MM.1S (cell line): ENCODE data around the gene TGFB1.

Experiments
- DNase-seq: peaks from one replicate; pipeline ENCODE4 v3.0.0-alpha.2; 2015
- H2AFZ ChIP-seq: fragments of 300-600 bp; sonication (generic); 2 replicates; pipeline ENCODE4 v1.6.0; 2016; ENCODE audit warnings: antibody characterized with exemption, low read length
- H3F3A ChIP-seq: fragments of 300-600 bp; sonication (generic); 2 replicates; pipeline ENCODE4 v1.6.1; 2016; ENCODE audit warnings: mild to moderate bottlenecking, antibody characterized with exemption, low read length, moderate library complexity, mixed read lengths; ENCODE audit not compliant: insufficient read depth
- H3K27ac ChIP-seq: fragments of 300-600 bp; sonication (generic); 2 replicates; pipeline ENCODE4 v1.5.1; 2016; ENCODE audit warnings: mild to moderate bottlenecking, low read length
- H3K27me3 ChIP-seq: fragments of 300-600 bp; sonication (generic); replicated peaks from 2 replicates; pipeline ENCODE4 v1.6.0; 2016; ENCODE audit warnings: low read length; ENCODE audit not compliant: insufficient read depth
- H3K36me3 ChIP-seq: fragments of 300-600 bp; sonication (generic); replicated peaks from 2 replicates; pipeline ENCODE4 v1.6.1; 2016; ENCODE audit warnings: mild to moderate bottlenecking, low read length, mixed read lengths; ENCODE audit not compliant: insufficient read depth
- H3K4me1 ChIP-seq: fragments of 300-600 bp; sonication (generic); 2 replicates; pipeline ENCODE4 v1.6.1; 2016; ENCODE audit warnings: low read length, mixed read lengths
- H3K4me2 ChIP-seq: fragments of 300-600 bp; sonication (generic); 2 replicates; pipeline ENCODE4 v1.6.0; 2016; ENCODE audit warnings: low read depth, low read length
- H3K4me3 ChIP-seq: fragments of 300-600 bp; sonication (generic); 2 replicates; pipeline ENCODE4 v1.5.1; 2016; ENCODE audit warnings: low read length, mixed read lengths
- H3K79me2 ChIP-seq: fragments of 300-600 bp; sonication (generic); 2 replicates; pipeline ENCODE4 v1.6.1; 2016; ENCODE audit warnings: mixed run types, low read length, mixed read lengths
- H3K9ac ChIP-seq: fragments of 300-600 bp; sonication (generic); 2 replicates; pipeline ENCODE4 v1.6.1; 2016; ENCODE audit warnings: low read length, mixed read lengths
- H3K9me2 ChIP-seq: fragments of 300-600 bp; sonication (generic); replicated peaks from 2 replicates; pipeline ENCODE4 v1.6.1; 2016; ENCODE audit warnings: mild to moderate bottlenecking, low read length, mixed read lengths; ENCODE audit not compliant: insufficient read depth
- H3K9me3 ChIP-seq: fragments of 300-600 bp; sonication (generic); replicated peaks from 2 replicates; pipeline ENCODE4 v1.6.1; 2016; ENCODE audit warnings: mild to moderate bottlenecking, low read length, mixed read lengths; ENCODE audit not compliant: insufficient read depth
- H4K20me1 ChIP-seq: fragments of 300-600 bp; sonication (generic); 2 replicates; pipeline ENCODE4 v1.6.1; 2016; ENCODE audit warnings: mild to moderate bottlenecking, low read length, moderate library complexity, mixed read lengths; ENCODE audit not compliant: insufficient read depth
- CTCF ChIP-seq: fragments of 300-600 bp; sonication (generic); IDR thresholded peaks from 2 replicates; pipeline ENCODE4 v1.5.1; 2016; ENCODE audit warnings: antibody characterized with exemption, low read length, mixed read lengths
- EZH2 ChIP-seq: fragments of 300-600 bp; sonication (generic); optimal IDR thresholded peaks from 2 replicates; pipeline ENCODE3; 2017; ENCODE audit warnings: low read depth, mild to moderate bottlenecking, antibody characterized with exemption, low read length, mixed read lengths
- EZH2phosphoT487 ChIP-seq: fragments of 300-600 bp; sonication (generic); IDR thresholded peaks from 2 replicates; pipeline ENCODE4 v1.6.1; 2018; ENCODE audit warnings: antibody characterized with exemption, low read length

Gene TGFB1

GRCh38 chr19:41335467-41335866 lies 18.3 kb downstream of the TGFB1 start:
- Histone ChIP-seq H3K9me3 (no peaks in the 10 kb centered on the region), H3K79me2 (no peaks in the 10 kb centered on the region), H3K9me2 (no peaks in the 10 kb centered on the region), H3K36me3 (no peaks in the 10 kb centered on the region), H3K4me2 (no peak overlapping the region), H3K4me1 (no peaks in the 10 kb centered on the region), H3F3A (no peaks in the 10 kb centered on the region), H3K27me3 (no peaks in the 10 kb centered on the region), H3K27ac (no peak overlapping the region), H2AFZ (no peak overlapping the region), H3K4me3 (no peak overlapping the region), H4K20me1 (no peaks in the 10 kb centered on the region), H3K9ac (no peak overlapping the region)
- no peak for DNase-seq
- no peak for TF ChIP-seq EZH2
- TF ChIP-seq EZH2phosphoT487, result no peak
- no peak for TF ChIP-seq CTCF

- Histone ChIP-seq H3K4me1 (no peaks in the 10 kb centered on the region), H2AFZ (no peak overlapping the region), H3K9me2 (no peaks in the 10 kb centered on the region), H3K36me3 (no peaks in the 10 kb centered on the region), H3K4me3 (no peak overlapping the region), H4K20me1 (no peaks in the 10 kb centered on the region), H3K4me2 (no peak overlapping the region), H3K79me2 (no peaks in the 10 kb centered on the region), H3K27me3 (no peaks in the 10 kb centered on the region), H3K9me3 (no peaks in the 10 kb centered on the region), H3K27ac (no peak overlapping the region), H3K9ac (no peak overlapping the region), H3F3A (no peaks in the 10 kb centered on the region)
- no peak for DNase-seq
- no peak for TF ChIP-seq EZH2
- TF ChIP-seq CTCF, result no peak
- TF ChIP-seq EZH2phosphoT487, result no peak
These were observed 18.9 kb downstream of the TGFB1 start for GRCh38 chr19:41334793-41335192.

- no peak overlapping the region for H3K4me2 ChIP-seq
- H3K9ac ChIP-seq, result no peak overlapping the region
- no peaks in the 10 kb centered on the region for H3K79me2 ChIP-seq
- H3F3A ChIP-seq, result peaks cover 12% of the 10 kb centered on the region
- peaks cover 13% of the 10 kb centered on the region for H3K4me1 ChIP-seq
- no peaks in the 10 kb centered on the region for H3K9me2 ChIP-seq
- no peaks in the 10 kb centered on the region for H3K36me3 ChIP-seq
- H3K27ac ChIP-seq, result no peak overlapping the region
- no peak for TF ChIP-seq CTCF
- no peak for TF ChIP-seq EZH2
- no peak overlapping the region for H2AFZ ChIP-seq
- no peaks in the 10 kb centered on the region for H3K9me3 ChIP-seq
- no peaks in the 10 kb centered on the region for H4K20me1 ChIP-seq
- no peaks in the 10 kb centered on the region for H3K27me3 ChIP-seq
- H3K4me3 ChIP-seq, result no peak overlapping the region
- DNase-seq, result no peak
These were observed 21.3 kb downstream of the TGFB1 start for GRCh38 chr19:41332468-41332867.
